WTC11 (cell line): ENCODE measurements around the gene ST8SIA3.

Experiments
- ATF2 ChIP-seq: sonication (generic); formaldehyde crosslinking; IDR thresholded peaks from 2 replicates; pipeline ENCODE4 v1.8.1; 2022; ENCODE audit warnings: low read depth, missing genetic modification reagents, borderline replicate concordance
- CTCF ChIP-seq: fragments of 200-600 bp; IDR thresholded peaks from 2 replicates; pipeline ENCODE4 v1.8.0; 2022; ENCODE audit warnings: antibody characterized with exemption
- GABPB1 ChIP-seq: sonication (generic); formaldehyde crosslinking; IDR thresholded peaks from 2 replicates; pipeline ENCODE4 v1.8.1; 2023; ENCODE audit warnings: mild to moderate bottlenecking, missing genetic modification reagents
- JUN ChIP-seq: sonication (generic); formaldehyde crosslinking; IDR thresholded peaks from 2 replicates; pipeline ENCODE4 v1.8.0; 2023; ENCODE audit warnings: mild to moderate bottlenecking, missing genetic modification reagents
- MAX ChIP-seq: sonication (generic); formaldehyde crosslinking; IDR thresholded peaks from 2 replicates; pipeline ENCODE4 v1.8.0; 2022; ENCODE audit warnings: mild to moderate bottlenecking, missing genetic modification reagents
- SOX15 ChIP-seq: fragments of 250-450 bp; sonication (Bioruptor Pico); IDR thresholded peaks from 2 replicates; pipeline ENCODE4 v1.9.0; 2021; ENCODE audit warnings: mild to moderate bottlenecking
- USF2 ChIP-seq: sonication (generic); formaldehyde crosslinking; IDR thresholded peaks from 2 replicates; pipeline ENCODE4 v1.8.1; 2023; ENCODE audit warnings: mild to moderate bottlenecking, missing genetic modification reagents, moderate library complexity
- ZNF219 ChIP-seq: sonication (generic); formaldehyde crosslinking; IDR thresholded peaks from 2 replicates; pipeline ENCODE4 v1.8.0; 2023; ENCODE audit warnings: missing genetic modification reagents, mild to moderate bottlenecking, borderline replicate concordance
- ZNF263 ChIP-seq: sonication (generic); formaldehyde crosslinking; IDR thresholded peaks from 2 replicates; pipeline ENCODE4 v1.8.1; 2022; ENCODE audit warnings: low read depth, mild to moderate bottlenecking, moderate library complexity, missing genetic modification reagents
- ZNF532 ChIP-seq: fragments of 250-450 bp; sonication (Bioruptor Pico); IDR thresholded peaks from 2 replicates; pipeline ENCODE4 v1.9.0; 2021; ENCODE audit warnings: mild to moderate bottlenecking, borderline replicate concordance
- ZSCAN18 ChIP-seq: fragments of 250-450 bp; sonication (Bioruptor Pico); IDR thresholded peaks from 2 replicates; pipeline ENCODE4 v2.1.2; 2022; ENCODE audit warnings: mild to moderate bottlenecking, moderate library complexity

GRCh38 chr18:57352761-57353136, 392 bp downstream of the ST8SIA3 start:
- TF ChIP-seq CTCF (no peak), JUN (CRISPR knock-in tag) (no peak), MAX (CRISPR knock-in tag) (no peak), USF2 (CRISPR knock-in tag) (no peak), GABPB1 (CRISPR knock-in tag) (no peak), ZSCAN18 (CRISPR knock-in tag) (no peak), ATF2 (CRISPR knock-in tag) (no peak), ZNF219 (CRISPR knock-in tag) (no peak), ZNF532 (CRISPR knock-in tag) (no peak), SOX15 (CRISPR knock-in tag) (no peak), ZNF263 (CRISPR knock-in tag) (no peak)
